ENCODE results near the gene NEIL3.

The NEIL3 gene

DNA sequence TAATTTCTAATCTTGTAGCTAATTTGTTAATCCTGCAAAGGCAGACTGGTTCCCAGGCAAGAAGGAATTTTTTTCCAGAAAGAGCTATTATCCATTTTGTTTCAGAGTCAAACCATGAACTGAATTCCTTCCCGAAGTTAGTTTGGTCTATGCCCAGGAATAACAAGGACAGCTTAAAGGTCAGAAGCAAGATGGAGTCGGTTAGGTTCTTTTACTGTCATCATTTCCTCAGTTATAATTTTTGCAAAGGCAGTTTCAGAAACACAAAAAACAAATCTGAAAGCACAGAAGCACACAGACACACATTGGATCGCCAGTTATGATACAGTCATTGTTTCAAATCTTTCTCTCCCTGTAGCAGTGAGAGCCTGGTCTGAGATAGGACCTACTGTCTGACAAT lies 94.7 kb downstream of the NEIL3 start:
- Mint-ChIP-seq H3K4me3 (no peak overlapping the region), H3K27ac (no peak overlapping the region), H3K9me3 (peaks cover 4% of the 10 kb centered on the region), H3K36me3 (ENCODE audit: low read depth) (no peaks in the 10 kb centered on the region), H3K27me3 (no peaks in the 10 kb centered on the region), H3K4me1 (ENCODE audit: low read depth) (peaks cover 36% of the 10 kb centered on the region)

GRCh38 chr4:177404986-177405385 lies 95.3 kb downstream of the NEIL3 start:
- no peaks in the 10 kb centered on the region for H3K36me3 Mint-ChIP-seq (ENCODE audit: low read depth)
- H3K9me3 Mint-ChIP-seq = peaks cover 4% of the 10 kb centered on the region
- H3K27me3 Mint-ChIP-seq = no peaks in the 10 kb centered on the region
- H3K4me1 Mint-ChIP-seq (ENCODE audit: low read depth) = peaks cover 31% of the 10 kb centered on the region
- H3K27ac Mint-ChIP-seq = no peak overlapping the region
- no peak overlapping the region for H3K4me3 Mint-ChIP-seq

DNA sequence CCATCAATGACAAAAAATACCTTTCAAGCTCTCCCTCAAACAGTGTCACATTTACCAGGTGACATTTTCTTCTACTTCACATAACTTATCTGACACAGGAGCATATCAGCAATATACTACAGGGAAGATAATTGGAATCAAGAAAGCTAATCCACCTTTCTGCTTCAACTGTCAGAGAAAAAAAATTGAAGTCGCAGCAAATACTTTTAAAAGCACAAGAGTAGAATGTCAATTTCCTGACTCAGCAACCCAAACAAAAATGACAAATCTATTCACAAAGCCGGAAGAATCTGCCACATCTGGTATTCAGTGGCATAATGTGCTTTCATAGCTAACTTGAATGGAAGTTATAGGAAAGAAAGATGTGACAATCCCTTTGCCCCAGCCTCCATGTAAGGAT lies 95.8 kb downstream of the NEIL3 start:
- no peaks in the 10 kb centered on the region for H3K27me3 Mint-ChIP-seq
- H3K4me3 Mint-ChIP-seq = no peak overlapping the region
- H3K27ac Mint-ChIP-seq = no peak overlapping the region
- peaks cover 26% of the 10 kb centered on the region for H3K4me1 Mint-ChIP-seq (ENCODE audit: low read depth)
- H3K36me3 Mint-ChIP-seq (ENCODE audit: low read depth) = no peaks in the 10 kb centered on the region
- H3K9me3 Mint-ChIP-seq = peaks cover 4% of the 10 kb centered on the region

DNA sequence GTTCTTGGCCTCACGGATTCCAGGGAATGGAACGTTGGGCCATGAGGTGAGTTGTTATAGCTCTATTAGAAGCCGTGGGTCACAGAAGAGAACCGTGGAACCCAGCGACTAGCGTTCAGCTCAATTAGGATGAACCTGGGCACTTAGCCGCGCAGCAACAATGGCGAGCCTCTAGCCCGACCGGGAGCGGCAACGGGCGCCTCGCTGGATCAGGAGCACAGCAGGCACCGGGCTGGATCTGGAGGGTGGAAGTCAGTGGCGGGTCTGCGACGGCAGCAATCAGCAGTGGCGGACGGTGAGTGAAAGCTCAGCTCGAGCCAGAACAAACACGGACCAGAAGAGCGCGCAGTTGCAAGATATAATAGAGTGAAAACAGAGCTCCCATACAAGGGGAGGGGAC lies 98.3 kb downstream of the NEIL3 start:
- H3K4me1 Mint-ChIP-seq (ENCODE audit: low read depth) = peaks cover 8% of the 10 kb centered on the region
- H3K9me3 Mint-ChIP-seq = peaks cover 4% of the 10 kb centered on the region
- H3K4me3 Mint-ChIP-seq = no peak overlapping the region
- no peaks in the 10 kb centered on the region for H3K27me3 Mint-ChIP-seq
- H3K36me3 Mint-ChIP-seq (ENCODE audit: low read depth) = no peaks in the 10 kb centered on the region
- H3K27ac Mint-ChIP-seq = no peak overlapping the region

DNA sequence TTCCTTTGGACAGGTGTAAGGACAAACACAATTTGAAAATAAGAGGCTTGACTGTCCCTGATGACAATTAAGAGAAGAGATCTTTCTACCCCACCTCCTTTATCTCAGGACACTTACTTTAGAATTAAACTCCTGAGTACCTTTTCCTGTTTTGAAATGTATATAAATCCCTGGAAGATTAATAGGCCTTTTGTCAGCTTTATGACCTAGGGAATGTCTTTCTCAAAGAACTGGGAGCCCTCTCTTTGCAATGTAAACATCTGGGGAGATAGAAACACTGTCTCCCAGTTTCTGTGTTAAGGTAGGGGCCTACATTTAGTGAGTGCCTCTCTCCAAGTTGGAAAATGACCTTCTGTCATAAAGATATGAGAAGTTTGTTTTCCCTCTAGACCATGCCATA lies 100.9 kb downstream of the NEIL3 start:
- no peak overlapping the region for H3K27ac Mint-ChIP-seq
- H3K36me3 Mint-ChIP-seq (ENCODE audit: low read depth) = no peaks in the 10 kb centered on the region
- H3K4me1 Mint-ChIP-seq (ENCODE audit: low read depth) = no peaks in the 10 kb centered on the region
- H3K27me3 Mint-ChIP-seq = no peaks in the 10 kb centered on the region
- H3K9me3 Mint-ChIP-seq = peaks cover 4% of the 10 kb centered on the region
- no peak overlapping the region for H3K4me3 Mint-ChIP-seq

DNA sequence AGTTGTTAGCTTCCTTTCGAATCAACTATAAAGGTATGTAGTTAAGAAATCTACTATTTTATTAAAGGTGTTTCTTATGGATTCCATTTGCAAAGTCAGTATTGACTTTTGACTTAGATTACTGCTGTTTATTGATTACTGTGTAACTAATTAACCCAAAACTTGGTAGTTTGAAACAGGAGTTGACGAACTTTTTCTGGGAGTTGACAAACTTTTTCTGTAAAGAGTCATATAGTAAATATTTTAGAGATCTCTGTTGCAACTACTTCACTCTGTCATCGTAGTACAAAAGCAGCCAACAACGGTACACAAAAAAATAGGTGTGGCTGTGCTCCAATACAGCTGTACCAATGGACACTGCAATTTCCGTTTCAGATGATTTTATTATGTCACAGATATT lies 102.3 kb downstream of the NEIL3 start:
- peaks cover 8% of the 10 kb centered on the region for H3K9me3 Mint-ChIP-seq
- no peaks in the 10 kb centered on the region for H3K27me3 Mint-ChIP-seq
- H3K4me1 Mint-ChIP-seq (ENCODE audit: low read depth) = no peaks in the 10 kb centered on the region

More for the DNA sequence above, 102.3 kb downstream of the NEIL3 start:
- Mint-ChIP-seq H3K4me3 (no peak overlapping the region), H3K27ac (no peak overlapping the region), H3K36me3 (ENCODE audit: low read depth) (no peaks in the 10 kb centered on the region)
